HL-60 (cell line): ENCODE results near the gene GPR183.

Experiments
- DNase-seq, 2 experiments: peaks; one replicate each; pipeline ENCODE4 v3.0.0-alpha.2; 2010 to 2020; ENCODE audit warnings: low read depth in 1 of 2, low spot score in 1 of 2
- H3K27ac ChIP-seq: fragments of 250-450 bp; sonication (Bioruptor Pico); replicated peaks from 2 replicates; pipeline ENCODE4 v1.5.1; 2020; ENCODE audit warnings: mild to moderate bottlenecking, moderate library complexity
- H3K27me3 ChIP-seq: fragments of 250-450 bp; sonication (Bioruptor Pico); 2 replicates; pipeline ENCODE4 v1.5.1; 2021; ENCODE audit warnings: mild to moderate bottlenecking, moderate library complexity; ENCODE audit not compliant: insufficient read depth, poor library complexity, severe bottlenecking
- H3K4me3 ChIP-seq: replicated peaks from 2 replicates; pipeline ENCODE4 v1.5.1; 2011; ENCODE audit warnings: mild to moderate bottlenecking, control low read depth, low read length; ENCODE audit not compliant: insufficient read depth
- CTCF ChIP-seq: IDR thresholded peaks from one replicate; pipeline ENCODE4 v1.5.1; 2011; ENCODE audit warnings: low read length, control low read depth, inconsistent platforms; ENCODE audit not compliant: insufficient read depth
- GABPA ChIP-seq: IDR thresholded peaks from 2 replicates; pipeline ENCODE4 v1.6.1; 2012; ENCODE audit warnings: low read depth
- POLR2AphosphoS5 ChIP-seq: IDR thresholded peaks from 2 replicates; pipeline ENCODE4 v1.6.1; 2012; ENCODE audit warnings: low read depth
- REST ChIP-seq: IDR thresholded peaks from 2 replicates; pipeline ENCODE4 v1.6.1; 2012; ENCODE audit warnings: low read depth; ENCODE audit not compliant: insufficient replicate concordance
- SPI1 ChIP-seq: IDR thresholded peaks from 2 replicates; pipeline ENCODE4 v1.6.1; 2012; ENCODE audit warnings: low read depth, mild to moderate bottlenecking, borderline replicate concordance

The GPR183 gene

GRCh38 chr13:99313501-99313900, 6.3 kb upstream of the GPR183 start:
- no peak for TF ChIP-seq REST
- no peak for TF ChIP-seq CTCF
- TF ChIP-seq SPI1 = no peak
- no peak for TF ChIP-seq GABPA
- no peak for TF ChIP-seq POLR2AphosphoS5
- Histone ChIP-seq H3K27me3 (no peaks in the 10 kb centered on the region), H3K4me3 (no peak overlapping the region), H3K27ac (peak overlapping the region; percentile 93)
- DNase-seq = no peak

- Histone ChIP-seq H3K27me3 (no peaks in the 10 kb centered on the region), H3K4me3 (no peak overlapping the region), H3K27ac (peak overlapping the region; percentile 93)
- TF ChIP-seq GABPA (peak; percentile 41; the same call in 1 of the 2 replicates), CTCF (no peak), REST (peak; percentile 56), SPI1 (peak; percentile 72; the same call in 1 of the 2 replicates), POLR2AphosphoS5 (peak; percentile 99)
- DNase-seq = peak; percentile 96 to 99
Observed at GRCh38 chr13:99312493-99312883, 5.3 kb upstream of the GPR183 start.

- peak overlapping the region; percentile 93 for H3K27ac ChIP-seq
- DNase-seq = no peak
- no peaks in the 10 kb centered on the region for H3K27me3 ChIP-seq
- H3K4me3 ChIP-seq = no peak overlapping the region
- TF ChIP-seq CTCF (no peak), REST (peak; percentile 83)
Observed at GRCh38 chr13:99311748-99312492, 4.7 kb upstream of the GPR183 start.
